GM18520 (cell line): ENCODE results near the gene EHD1.
A peak's percentile ranks its signal among the peaks of the same experiment; 100 is the strongest.

Source experiments
- ATAC-seq: cut with Tn5 transposase; IDR thresholded peaks from one replicate; pipeline ENCODE4 v1.9.1; 2021; ENCODE audit not compliant: unreplicated experiment

EHD1 gene

GRCh38 chr11:64875369-64876228, 2.8 kb downstream of the EHD1 start:
- no peak for ATAC-seq

GRCh38 chr11:64874308-64875240, 3.8 kb downstream of the EHD1 start:
- no peak for ATAC-seq

- ATAC-seq: no peak
Observed at GRCh38 chr11:64872790-64873488, 5.5 kb downstream of the EHD1 start.

- no peak for ATAC-seq
Observed at GRCh38 chr11:64871492-64871891, 6.9 kb downstream of the EHD1 start.

- ATAC-seq: no peak
Observed at GRCh38 chr11:64870893-64871466, 7.4 kb downstream of the EHD1 start.

GRCh38 chr11:64870176-64870892, 8.1 kb downstream of the EHD1 start:
- no peak for ATAC-seq

GRCh38 chr11:64869571-64870175, 8.7 kb downstream of the EHD1 start:
- ATAC-seq: no peak

- no peak for ATAC-seq
Observed at GRCh38 chr11:64868904-64869570, 9.4 kb downstream of the EHD1 start.

GRCh38 chr11:64867748-64868462, 10.5 kb downstream of the EHD1 start:
- no peak for ATAC-seq

GRCh38 chr11:64866173-64866491, 12.3 kb downstream of the EHD1 start:
- no peak for ATAC-seq

- ATAC-seq: peak; percentile 35
Observed at GRCh38 chr11:64865286-64866172, 12.9 kb downstream of the EHD1 start.

- ATAC-seq: peak; percentile 15
Observed at GRCh38 chr11:64864473-64865285, 13.7 kb downstream of the EHD1 start.

GRCh38 chr11:64864135-64864472, 14.3 kb downstream of the EHD1 start:
- no peak for ATAC-seq

- ATAC-seq: no peak
Observed at GRCh38 chr11:64863391-64864060, 14.9 kb downstream of the EHD1 start.

- no peak for ATAC-seq
Observed at GRCh38 chr11:64862987-64863390, 15.4 kb downstream of the EHD1 start.

GRCh38 chr11:64861227-64861975, 17.0 kb downstream of the EHD1 start:
- ATAC-seq: no peak
